H1 (cell line): ENCODE results near the gene CNTN5. TPM values are rescaled to one million over a fixed set of nuclear protein-coding genes. Genes with fewer than 3 reads are reported as not detected.

Experiments
- CHD7 ChIP-seq: fragments of 300-600 bp; sonication (generic); IDR thresholded peaks from 2 replicates; pipeline ENCODE4 v1.7.1; 2012; ENCODE audit warnings: low read length, moderate library complexity, mild to moderate bottlenecking, inconsistent platforms; ENCODE audit not compliant: insufficient replicate concordance
- polyA plus RNA-seq, 7 experiments: library from polyadenylated mRNA; depleted of rRNA in 3 of 7; stranded (reverse) in 5 of 7; unstranded in 2 of 7; fragments of >200 nt in 5 of 7; fragments of 200-250 nt in 2 of 7; gene quantifications; 1 replicate in 5 of 7; 2 replicates in 1 of 7; 4 replicates in 1 of 7; pipeline versions ENCODE4 v1.2.1 to v1.2.3, GENCODE V29; 2011 to 2013; ENCODE audit warnings: missing spikeins in 2 of 7, mixed read lengths in 2 of 7
- total RNA-seq: library from RNA; stranded (reverse); fragmentation: NEBNext Ultra II Directional; extraction: Animal tissue kit (Norgen Biotek cat#: 25700); gene quantifications from 2 replicates; pipeline ENCODE4 v1.2.1, GENCODE V29; 2021

The CNTN5 gene
- total and polyA plus RNA-seq, 2 of the 8 experiments (the other 6 are each of a cell fraction or from before 2014, with no cell fraction given), result not detected

GRCh38 chr11:99423428-99423983, 402.8 kb downstream of the CNTN5 start (continued):
- TF ChIP-seq CHD7, result peak; percentile 94
